ENCODE data around the gene ARHGAP26.
A peak's percentile ranks its signal among the peaks of the same experiment; 100 is the strongest.

Gene ARHGAP26

DNA sequence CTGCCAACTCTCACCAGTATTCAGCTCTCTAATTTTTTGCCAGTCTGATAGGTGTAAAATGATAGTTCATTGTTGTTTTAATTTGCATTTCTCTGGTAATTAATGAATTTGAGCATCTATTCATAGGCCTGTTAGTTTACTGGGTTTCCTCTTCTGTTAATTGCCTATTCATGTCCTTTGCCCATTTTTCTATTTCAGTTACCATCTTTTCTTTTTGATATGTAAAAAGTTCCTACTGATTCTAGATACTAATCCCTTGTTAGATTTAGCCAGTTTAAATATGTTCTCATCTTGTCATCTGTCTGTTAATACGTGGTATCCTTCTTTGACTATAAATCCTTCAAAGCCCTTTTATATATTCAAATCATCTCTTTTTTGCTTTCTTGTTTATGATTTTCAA, 247.8 kb downstream of the ARHGAP26 start:
- Mint-ChIP-seq H3K36me3 (peaks cover 36% of the 10 kb centered on the region), H3K27ac (no peak overlapping the region), H3K27me3 (no peaks in the 10 kb centered on the region), H3K4me1 (ENCODE audit: low read depth) (peaks cover 20% of the 10 kb centered on the region), H3K9me3 (ENCODE audit: low read depth) (no peaks in the 10 kb centered on the region), H3K4me3 (no peak overlapping the region)

DNA sequence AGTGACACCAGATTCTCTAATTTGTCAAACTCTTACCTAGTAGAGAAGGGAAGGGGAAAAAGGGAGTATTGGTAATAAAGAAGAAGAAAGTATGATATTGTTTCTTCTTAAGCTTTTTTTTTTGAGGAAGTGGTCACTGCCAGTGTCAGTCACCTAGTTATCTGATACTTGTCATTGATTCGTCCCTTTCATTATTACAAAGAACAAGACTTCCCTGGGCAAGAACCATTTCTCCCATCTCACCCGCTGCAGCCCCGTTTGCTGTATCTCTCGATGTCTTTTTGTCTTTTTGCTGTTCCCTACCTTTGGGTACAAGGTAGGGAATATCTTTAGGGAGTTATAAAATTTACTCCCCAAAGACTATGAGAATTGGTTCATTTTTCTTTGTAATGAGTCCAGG, 249.0 kb downstream of the ARHGAP26 start:
- H3K27ac Mint-ChIP-seq: no peak overlapping the region

DNA sequence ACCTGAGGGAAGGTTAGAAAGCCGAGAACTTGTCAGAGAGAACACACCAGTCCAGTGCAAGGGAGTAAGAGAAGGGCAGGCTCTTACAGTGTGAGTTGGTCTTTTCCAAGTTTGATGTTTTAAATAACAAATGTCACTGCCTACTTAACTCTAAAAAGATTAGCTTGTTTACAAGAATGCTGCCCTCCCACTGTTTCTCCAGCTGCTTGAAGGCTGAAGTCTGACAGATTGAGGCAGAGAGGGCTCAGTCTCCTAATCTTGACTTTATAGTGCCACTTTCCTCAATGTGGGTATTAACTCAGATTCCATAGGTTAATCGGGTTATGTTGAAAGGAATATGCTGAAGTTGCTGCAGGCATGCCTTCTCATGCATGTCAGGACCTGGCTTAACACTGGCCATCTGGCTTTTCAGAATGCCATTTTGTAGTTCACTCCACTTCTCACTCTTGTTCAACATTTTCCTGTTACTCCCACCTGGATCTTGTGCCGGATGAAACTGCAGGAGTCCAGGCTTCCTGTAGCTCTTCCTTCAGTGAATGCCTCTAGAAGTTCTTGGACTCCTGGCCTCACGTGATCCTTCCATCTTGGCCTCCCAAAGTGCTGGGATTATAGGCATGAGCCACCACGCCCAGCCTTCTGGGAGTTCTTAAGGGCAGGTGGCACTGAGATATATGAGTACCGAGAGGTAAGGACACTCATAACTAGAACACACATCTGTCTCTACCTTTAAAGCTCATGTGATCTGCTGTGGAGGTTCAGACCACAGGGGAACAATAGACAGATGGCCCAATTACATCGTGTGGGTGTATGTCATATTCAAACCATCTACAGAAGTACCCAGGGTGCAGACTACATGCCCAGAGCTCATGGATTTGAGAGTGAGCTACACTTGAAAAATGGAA, 249.7 kb downstream of the ARHGAP26 start:
- H3K4me1 Mint-ChIP-seq (ENCODE audit: low read depth): peaks cover 31% of the 10 kb centered on the region
- H3K9me3 Mint-ChIP-seq (ENCODE audit: low read depth): no peaks in the 10 kb centered on the region
- peaks cover 32% of the 10 kb centered on the region for H3K36me3 Mint-ChIP-seq
- no peak overlapping the region for H3K4me3 Mint-ChIP-seq
- peak overlapping the region; percentile 38 for H3K27ac Mint-ChIP-seq
- H3K27me3 Mint-ChIP-seq: no peaks in the 10 kb centered on the region

More for the DNA sequence above, 249.0 kb downstream of the ARHGAP26 start:
- H3K36me3 Mint-ChIP-seq: peaks cover 32% of the 10 kb centered on the region
- no peaks in the 10 kb centered on the region for H3K9me3 Mint-ChIP-seq (ENCODE audit: low read depth)
- H3K27me3 Mint-ChIP-seq: no peaks in the 10 kb centered on the region
- no peak overlapping the region for H3K4me3 Mint-ChIP-seq
- peaks cover 29% of the 10 kb centered on the region for H3K4me1 Mint-ChIP-seq (ENCODE audit: low read depth)

DNA sequence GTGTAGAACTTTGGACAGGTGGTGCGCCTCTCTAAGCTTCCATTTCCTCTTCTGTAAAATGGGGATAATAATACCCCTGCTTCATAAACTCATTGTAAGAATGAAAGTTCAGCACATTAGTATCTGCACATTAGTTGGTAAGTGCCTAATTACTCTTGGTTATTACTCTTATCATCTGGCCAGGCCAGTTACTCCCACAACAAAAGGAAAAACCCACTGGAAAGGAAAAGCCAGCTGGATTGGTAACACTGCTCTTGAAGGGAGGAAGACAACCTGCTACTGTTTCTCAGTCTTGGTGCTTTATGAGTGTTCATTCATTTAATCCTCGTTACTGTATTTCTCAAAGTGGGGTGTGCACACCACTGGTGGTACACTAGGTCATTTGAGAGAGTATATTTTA, 251.4 kb downstream of the ARHGAP26 start:
- Mint-ChIP-seq H3K4me1 (ENCODE audit: low read depth) (peaks cover 38% of the 10 kb centered on the region), H3K9me3 (ENCODE audit: low read depth) (no peaks in the 10 kb centered on the region), H3K36me3 (peaks cover 25% of the 10 kb centered on the region), H3K27me3 (no peaks in the 10 kb centered on the region), H3K4me3 (no peak overlapping the region), H3K27ac (no peak overlapping the region)

DNA sequence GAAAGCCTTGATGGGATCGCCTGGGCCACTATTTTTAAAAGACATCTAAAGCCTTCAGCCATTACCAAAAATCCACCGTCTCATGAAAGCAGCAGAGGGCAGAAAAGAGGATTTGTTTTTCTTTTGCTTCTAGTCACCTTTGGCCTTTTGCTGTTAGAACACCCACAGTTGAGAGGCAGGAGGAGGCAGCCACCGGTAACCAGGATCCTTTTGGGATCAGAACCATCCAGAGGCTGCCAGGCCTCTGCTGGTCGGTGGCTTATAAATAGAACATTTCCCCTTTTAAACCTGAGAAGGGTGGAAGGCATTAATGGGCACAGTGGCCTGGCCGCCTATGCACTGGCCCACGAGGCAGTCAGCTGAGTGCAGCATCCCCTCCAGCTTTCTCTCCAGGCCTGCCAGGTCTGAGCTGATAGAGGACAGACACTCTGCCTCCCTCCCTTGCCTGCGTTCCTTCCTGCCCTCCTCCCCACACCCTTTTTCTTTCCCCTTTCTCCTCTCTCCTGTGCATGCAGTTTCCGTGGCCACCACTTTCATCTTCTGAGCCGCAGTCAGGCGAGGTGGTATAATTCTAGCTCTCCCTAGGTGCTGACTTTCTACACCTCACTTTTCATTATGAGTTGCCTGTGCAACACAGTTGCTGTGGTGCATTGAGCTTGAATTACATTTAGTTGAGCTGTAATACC, 253.4 kb downstream of the ARHGAP26 start:
- H3K9me3 Mint-ChIP-seq (ENCODE audit: low read depth): no peaks in the 10 kb centered on the region
- H3K36me3 Mint-ChIP-seq: peaks cover 11% of the 10 kb centered on the region
- no peaks in the 10 kb centered on the region for H3K27me3 Mint-ChIP-seq
- H3K27ac Mint-ChIP-seq: peak overlapping the region; percentile 2
- H3K4me1 Mint-ChIP-seq (ENCODE audit: low read depth): peaks cover 35% of the 10 kb centered on the region
- peak overlapping the region; percentile 8 for H3K4me3 Mint-ChIP-seq

DNA sequence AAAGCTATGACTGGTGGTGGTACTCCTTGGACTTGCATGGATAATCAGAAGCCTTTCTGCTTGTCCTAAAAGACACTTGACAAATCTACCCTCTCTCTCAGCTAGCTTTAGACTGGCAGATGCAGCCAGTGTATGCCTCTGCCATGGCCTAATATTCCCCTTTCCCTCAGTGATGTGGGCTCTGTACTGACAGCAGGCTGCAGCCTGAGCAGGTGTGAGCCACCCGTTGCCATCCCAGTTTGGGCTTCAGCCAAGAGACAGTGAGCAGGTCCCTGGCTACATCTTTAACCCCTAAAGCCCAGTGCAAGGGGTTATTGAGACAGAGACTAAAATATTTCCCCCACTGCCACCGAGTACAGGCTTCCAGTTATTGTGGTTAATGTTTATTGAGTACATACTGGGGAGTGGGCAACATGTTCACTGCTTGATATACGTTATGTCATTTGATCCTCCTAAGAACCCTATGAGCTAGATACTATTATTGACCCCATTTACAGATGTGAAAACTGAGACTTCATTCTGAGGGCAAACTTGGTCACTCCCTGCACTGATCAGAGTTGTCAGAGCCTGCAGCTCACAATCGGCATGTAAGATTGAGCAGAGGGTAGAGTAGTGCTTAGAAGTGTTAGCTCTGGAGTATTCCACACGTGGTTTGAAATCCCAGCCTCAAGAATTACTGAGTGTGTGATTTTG, 254.2 kb downstream of the ARHGAP26 start:
- Mint-ChIP-seq H3K27ac (peak overlapping the region; percentile 2), H3K27me3 (no peaks in the 10 kb centered on the region), H3K4me3 (no peak overlapping the region), H3K4me1 (ENCODE audit: low read depth) (peaks cover 40% of the 10 kb centered on the region), H3K36me3 (peaks cover 11% of the 10 kb centered on the region), H3K9me3 (ENCODE audit: low read depth) (no peaks in the 10 kb centered on the region)

DNA sequence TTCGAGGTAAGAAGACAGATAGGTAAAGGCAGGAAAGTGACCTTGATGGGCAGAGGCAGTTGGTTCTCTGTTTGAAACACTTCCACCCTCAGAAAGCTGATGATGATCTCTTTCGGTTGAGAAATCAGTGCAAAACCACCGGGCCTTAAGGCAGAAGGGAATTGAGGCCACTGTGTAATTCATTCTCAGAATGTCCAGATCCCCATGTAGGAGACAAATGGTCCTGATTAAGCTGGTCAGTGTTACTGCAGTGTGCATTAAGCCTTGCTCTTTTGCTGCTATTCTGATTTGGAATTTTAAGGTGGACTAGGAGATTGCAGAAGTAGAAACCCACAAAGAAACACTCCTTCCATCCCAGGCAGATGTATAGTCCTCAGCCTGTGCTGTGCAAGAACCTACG, 255.2 kb downstream of the ARHGAP26 start:
- no peak overlapping the region for H3K27ac Mint-ChIP-seq
- H3K27me3 Mint-ChIP-seq: no peaks in the 10 kb centered on the region
- peaks cover 7% of the 10 kb centered on the region for H3K36me3 Mint-ChIP-seq
- no peak overlapping the region for H3K4me3 Mint-ChIP-seq
- peaks cover 44% of the 10 kb centered on the region for H3K4me1 Mint-ChIP-seq (ENCODE audit: low read depth)
- H3K9me3 Mint-ChIP-seq (ENCODE audit: low read depth): no peaks in the 10 kb centered on the region

DNA sequence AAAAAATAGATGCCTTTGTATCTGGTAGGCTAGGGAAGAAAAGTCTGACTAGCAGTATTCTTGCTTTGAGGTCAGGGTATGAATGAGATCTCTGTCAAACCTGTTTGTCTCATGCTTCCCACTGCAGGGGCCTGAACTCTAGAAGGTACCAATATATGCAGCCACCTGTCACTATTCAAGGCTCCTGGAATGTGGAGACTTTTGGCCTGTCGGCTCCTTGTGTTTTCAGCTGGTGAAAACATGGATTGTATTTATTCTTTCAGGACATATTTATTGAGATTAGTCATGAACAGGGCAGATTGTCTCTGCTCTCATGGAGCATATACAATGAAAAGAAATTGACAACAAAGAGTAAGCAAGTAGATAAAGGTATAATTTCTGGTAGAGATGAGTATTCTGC, 255.8 kb downstream of the ARHGAP26 start:
- H3K9me3 Mint-ChIP-seq (ENCODE audit: low read depth): no peaks in the 10 kb centered on the region
- H3K27ac Mint-ChIP-seq: peak overlapping the region; percentile 24
- H3K36me3 Mint-ChIP-seq: peaks cover 7% of the 10 kb centered on the region
- no peaks in the 10 kb centered on the region for H3K27me3 Mint-ChIP-seq
- no peak overlapping the region for H3K4me3 Mint-ChIP-seq
- H3K4me1 Mint-ChIP-seq (ENCODE audit: low read depth): peaks cover 50% of the 10 kb centered on the region

DNA sequence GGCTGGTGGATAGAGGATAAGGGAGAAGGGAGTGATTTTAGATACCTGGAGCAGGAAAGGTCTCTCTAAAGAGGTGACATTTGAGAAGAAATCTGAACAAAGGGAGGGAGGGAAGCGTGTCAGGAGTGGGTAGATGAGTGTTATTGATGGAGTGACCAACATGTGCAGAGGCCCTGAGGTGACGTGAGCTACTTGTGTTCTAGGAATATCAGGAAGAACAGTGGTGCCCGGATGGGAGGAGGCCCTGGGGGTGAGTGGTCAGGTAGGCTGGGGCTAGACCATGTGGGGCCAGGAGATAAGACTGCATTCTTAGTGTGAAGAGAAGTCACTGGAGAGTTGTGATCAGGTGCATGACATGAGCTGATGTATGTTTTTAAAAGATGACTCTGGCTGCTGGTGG, 256.2 kb downstream of the ARHGAP26 start:
- Mint-ChIP-seq H3K4me3 (no peak overlapping the region), H3K9me3 (ENCODE audit: low read depth) (no peaks in the 10 kb centered on the region), H3K36me3 (peaks cover 7% of the 10 kb centered on the region), H3K27ac (peak overlapping the region; percentile 24), H3K27me3 (no peaks in the 10 kb centered on the region), H3K4me1 (ENCODE audit: low read depth) (peaks cover 53% of the 10 kb centered on the region)

DNA sequence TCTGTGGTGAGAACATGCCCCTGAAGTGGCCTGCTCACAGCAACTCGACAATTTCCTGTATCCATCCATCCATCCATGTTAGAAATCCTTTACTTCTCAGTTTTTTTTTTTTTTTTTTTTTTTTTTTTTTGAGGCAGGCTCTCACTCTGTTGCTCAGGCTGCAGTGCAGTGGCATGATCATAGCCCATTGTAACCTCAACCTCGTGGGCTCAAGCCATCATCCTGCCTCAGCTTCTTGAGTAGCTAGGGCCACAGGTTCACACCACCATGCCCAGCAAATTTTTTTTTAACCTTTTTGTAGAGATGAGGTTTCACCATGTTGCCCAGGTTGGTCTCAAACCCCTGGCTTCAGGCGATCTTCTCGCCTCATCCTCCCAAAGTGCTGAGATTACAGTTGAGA, 259.1 kb downstream of the ARHGAP26 start:
- Mint-ChIP-seq H3K27me3 (no peaks in the 10 kb centered on the region), H3K9me3 (ENCODE audit: low read depth) (no peaks in the 10 kb centered on the region), H3K4me1 (ENCODE audit: low read depth) (peaks cover 47% of the 10 kb centered on the region), H3K27ac (no peak overlapping the region), H3K4me3 (no peak overlapping the region), H3K36me3 (peaks cover 11% of the 10 kb centered on the region)

DNA sequence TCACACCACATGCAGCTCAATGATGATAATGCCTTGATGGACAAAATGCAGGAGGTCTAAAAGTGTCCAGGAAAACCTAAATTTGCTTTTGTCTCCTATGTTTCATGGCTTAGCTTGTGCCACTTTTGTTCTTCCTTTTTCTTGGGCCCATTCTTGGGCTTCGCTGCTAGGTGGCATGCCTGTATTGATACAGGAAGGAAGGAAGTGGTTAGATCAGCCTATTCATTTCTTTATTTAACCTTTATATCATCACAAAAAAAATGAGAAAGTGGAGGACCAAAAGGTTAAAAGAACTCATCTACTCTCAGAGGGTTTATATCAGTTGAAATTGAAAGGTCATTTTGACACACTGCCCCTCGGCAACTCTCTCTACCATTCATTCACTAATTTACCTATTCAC, 260.2 kb downstream of the ARHGAP26 start:
- Mint-ChIP-seq H3K27ac (peak overlapping the region; percentile 72), H3K4me3 (peak overlapping the region; percentile 48), H3K36me3 (peaks cover 14% of the 10 kb centered on the region), H3K4me1 (ENCODE audit: low read depth) (peaks cover 50% of the 10 kb centered on the region), H3K27me3 (no peaks in the 10 kb centered on the region), H3K9me3 (ENCODE audit: low read depth) (no peaks in the 10 kb centered on the region)

DNA sequence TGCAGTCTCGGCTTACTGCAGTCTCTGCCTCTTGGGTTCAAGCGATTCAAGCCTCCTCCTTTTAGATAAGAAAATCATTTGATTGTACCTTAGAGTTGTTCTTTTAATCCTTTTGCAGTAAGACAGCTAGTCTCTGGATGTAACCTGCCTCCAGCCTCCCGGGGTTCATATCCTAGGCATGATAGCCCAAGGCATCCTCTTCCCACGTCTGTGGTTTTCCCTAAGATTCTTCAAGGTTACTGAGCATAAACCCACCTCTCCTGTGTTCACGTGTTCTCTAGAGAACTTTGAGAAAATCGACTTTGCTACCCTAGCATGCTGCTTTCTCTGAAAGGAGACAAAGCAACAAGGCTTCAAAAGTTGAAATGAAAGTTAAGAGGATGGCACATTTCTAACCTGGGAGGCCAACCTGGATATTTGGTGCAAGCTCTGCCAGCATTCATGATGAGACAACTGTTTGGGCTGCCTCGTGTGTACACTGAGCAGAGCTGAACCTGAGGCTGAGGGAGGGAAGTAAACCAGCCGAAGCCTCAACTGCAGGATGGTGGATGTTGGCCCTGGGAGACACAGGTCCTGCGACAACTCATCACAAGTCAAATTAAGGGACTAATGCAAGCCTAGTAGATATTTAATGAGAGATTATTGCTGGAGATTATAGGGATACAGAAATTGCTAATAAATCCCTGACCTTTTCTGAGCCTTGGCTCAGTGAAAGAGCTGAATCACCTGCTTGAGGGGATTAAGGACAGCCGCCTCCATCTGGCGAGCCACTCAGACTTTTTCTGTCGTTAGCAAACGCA, 261.8 kb downstream of the ARHGAP26 start:
- Mint-ChIP-seq H3K9me3 (ENCODE audit: low read depth) (no peaks in the 10 kb centered on the region), H3K27me3 (no peaks in the 10 kb centered on the region), H3K4me1 (ENCODE audit: low read depth) (peaks cover 56% of the 10 kb centered on the region), H3K27ac (no peak overlapping the region), H3K36me3 (peaks cover 16% of the 10 kb centered on the region), H3K4me3 (no peak overlapping the region)

DNA sequence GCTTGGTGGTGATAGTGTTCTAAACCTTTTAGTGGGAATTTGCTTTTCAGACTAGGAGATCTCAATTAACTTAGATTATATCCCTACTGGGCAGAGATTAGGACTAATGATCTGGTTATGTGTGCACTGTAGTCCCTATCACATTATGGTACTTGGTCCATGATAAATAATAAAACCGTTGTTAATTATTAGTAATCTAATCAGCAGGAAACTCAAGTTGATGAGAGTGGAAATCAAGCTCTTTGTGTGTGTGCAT, 262.3 kb downstream of the ARHGAP26 start:
- H3K36me3 Mint-ChIP-seq: peaks cover 19% of the 10 kb centered on the region
- H3K4me3 Mint-ChIP-seq: no peak overlapping the region
- H3K9me3 Mint-ChIP-seq (ENCODE audit: low read depth): no peaks in the 10 kb centered on the region
- peaks cover 60% of the 10 kb centered on the region for H3K4me1 Mint-ChIP-seq (ENCODE audit: low read depth)
- H3K27me3 Mint-ChIP-seq: no peaks in the 10 kb centered on the region
- no peak overlapping the region for H3K27ac Mint-ChIP-seq

DNA sequence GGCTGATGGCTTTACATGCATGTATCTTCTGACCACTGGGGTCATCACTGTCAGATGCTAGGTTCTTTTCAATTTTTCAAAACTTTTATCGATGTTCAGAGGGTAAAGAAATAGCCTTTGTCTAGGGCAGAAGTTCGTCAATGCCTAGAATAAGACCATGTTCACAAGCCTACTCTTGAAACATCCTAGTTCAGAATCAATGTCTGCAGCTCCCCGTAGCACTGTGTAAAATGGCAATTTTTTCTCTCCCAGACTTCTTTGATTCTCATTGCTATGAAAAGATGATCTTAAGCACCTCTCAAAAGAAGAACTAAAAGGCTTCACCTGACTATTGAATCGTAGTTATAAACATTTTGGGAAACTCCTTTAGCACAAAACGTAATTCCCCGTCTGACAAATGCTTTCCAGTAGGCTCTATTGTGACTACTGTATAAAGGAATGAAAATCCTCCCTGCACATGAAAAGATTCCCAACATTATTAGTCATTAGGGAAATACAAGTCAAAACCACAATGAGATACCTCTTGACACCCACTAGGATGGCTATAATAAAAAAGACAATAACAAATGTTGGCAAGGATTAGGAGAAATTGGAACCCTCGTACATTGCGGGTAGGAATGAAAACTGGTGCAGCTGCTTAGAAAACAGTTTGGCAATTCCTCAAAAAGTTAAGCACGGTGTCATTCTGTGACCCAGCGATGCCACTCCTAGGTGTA, 263.5 kb downstream of the ARHGAP26 start:
- H3K27me3 Mint-ChIP-seq: no peaks in the 10 kb centered on the region
- no peaks in the 10 kb centered on the region for H3K9me3 Mint-ChIP-seq (ENCODE audit: low read depth)
- peaks cover 66% of the 10 kb centered on the region for H3K4me1 Mint-ChIP-seq (ENCODE audit: low read depth)
- no peak overlapping the region for H3K27ac Mint-ChIP-seq
- H3K36me3 Mint-ChIP-seq: peaks cover 25% of the 10 kb centered on the region
- H3K4me3 Mint-ChIP-seq: no peak overlapping the region
